ENCODE results near the gene OR7G2. TPM values are rescaled to one million over a fixed set of nuclear protein-coding genes. Genes with fewer than 3 reads are reported as not detected.

The OR7G2 gene
- total and polyA plus RNA-seq, 8 donors, result not detected

DNA sequence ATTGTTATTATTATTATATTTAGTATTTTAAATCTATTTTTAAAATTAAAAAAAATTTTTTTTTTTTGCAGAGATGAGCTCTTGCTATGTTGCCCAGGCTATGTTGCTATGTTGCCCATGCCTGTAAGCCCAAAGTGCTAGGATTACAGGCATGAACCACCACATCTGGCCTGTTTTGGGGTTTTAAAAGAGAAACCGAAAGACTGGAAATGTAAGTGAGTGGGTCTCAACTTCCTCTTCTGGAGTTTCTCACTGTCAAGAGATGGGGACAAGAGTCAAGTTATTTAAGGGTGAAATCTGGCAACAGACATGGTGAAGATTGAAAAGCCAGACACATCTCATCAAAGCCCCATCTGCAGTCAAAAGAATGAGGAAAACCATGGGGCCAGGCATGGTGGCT lies 23.7 kb upstream of the OR7G2 start:
- Histone ChIP-seq H3K9me3 (no peaks in the 10 kb centered on the region), H3K4me3 (no peak overlapping the region), H3K27ac (no peak overlapping the region), H3K27me3 (peaks cover 0 to 42% (median 5%) of the 10 kb centered on the region in 3 donors), H3K36me3 (no peaks in the 10 kb centered on the region), H3K4me1 (no peaks in the 10 kb centered on the region)
- peak in 1 of 2 donors; percentile 12 for DNase-seq
- WGBS, 5 donors, result 39 to 85% (median 71%) methylated on average over 1 of the region's 1 CpG
- intact Hi-C loops (cut with DNase I; ENCODE audit: low total_unique reads), result no loop called here
- TF ChIP-seq POLR2AphosphoS5 (IDR thresholded peaks at IDR 0.05) (no peak), POLR2A (IDR thresholded peaks at IDR 0.05) (no peak), EP300 (IDR thresholded peaks at IDR 0.05) (no peak)
- TF ChIP-seq, protein P1, sequence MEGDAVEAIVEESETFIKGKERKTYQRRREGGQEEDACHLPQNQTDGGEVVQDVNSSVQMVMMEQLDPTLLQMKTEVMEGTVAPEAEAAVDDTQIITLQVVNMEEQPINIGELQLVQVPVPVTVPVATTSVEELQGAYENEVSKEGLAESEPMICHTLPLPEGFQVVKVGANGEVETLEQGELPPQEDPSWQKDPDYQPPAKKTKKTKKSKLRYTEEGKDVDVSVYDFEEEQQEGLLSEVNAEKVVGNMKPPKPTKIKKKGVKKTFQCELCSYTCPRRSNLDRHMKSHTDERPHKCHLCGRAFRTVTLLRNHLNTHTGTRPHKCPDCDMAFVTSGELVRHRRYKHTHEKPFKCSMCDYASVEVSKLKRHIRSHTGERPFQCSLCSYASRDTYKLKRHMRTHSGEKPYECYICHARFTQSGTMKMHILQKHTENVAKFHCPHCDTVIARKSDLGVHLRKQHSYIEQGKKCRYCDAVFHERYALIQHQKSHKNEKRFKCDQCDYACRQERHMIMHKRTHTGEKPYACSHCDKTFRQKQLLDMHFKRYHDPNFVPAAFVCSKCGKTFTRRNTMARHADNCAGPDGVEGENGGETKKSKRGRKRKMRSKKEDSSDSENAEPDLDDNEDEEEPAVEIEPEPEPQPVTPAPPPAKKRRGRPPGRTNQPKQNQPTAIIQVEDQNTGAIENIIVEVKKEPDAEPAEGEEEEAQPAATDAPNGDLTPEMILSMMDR (IDR thresholded peaks at IDR 0.05), result no peak

DNA sequence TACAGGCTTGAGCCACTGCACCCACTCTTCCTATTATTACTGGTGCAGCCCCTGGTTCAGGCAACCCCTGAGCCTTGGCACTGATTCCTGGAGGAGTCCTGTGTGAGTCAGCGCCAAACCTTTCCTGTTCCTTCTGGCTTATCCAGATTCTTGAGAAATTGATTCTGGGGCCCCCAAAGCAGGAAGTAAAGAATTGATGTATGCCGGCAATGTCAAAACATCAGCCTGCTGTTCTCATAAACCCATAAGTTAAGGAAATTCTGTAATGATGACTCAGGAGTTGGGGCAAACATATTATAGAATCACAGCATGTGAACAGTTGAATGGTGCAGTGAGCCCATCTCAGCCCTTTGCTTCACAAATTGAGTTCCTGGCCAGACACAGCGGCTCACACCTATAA lies 20.9 kb upstream of the OR7G2 start:
- TF ChIP-seq EP300 (IDR thresholded peaks at IDR 0.05) (no peak), POLR2AphosphoS5 (IDR thresholded peaks at IDR 0.05) (no peak), POLR2A (IDR thresholded peaks at IDR 0.05) (no peak)
- TF ChIP-seq, protein P1 (IDR thresholded peaks at IDR 0.05), result no peak
- H3K36me3 ChIP-seq, result no peaks in the 10 kb centered on the region
- DNase-seq, result no peak
- no peak overlapping the region for H3K27ac ChIP-seq
- no peak overlapping the region for H3K4me3 ChIP-seq
- no peaks in the 10 kb centered on the region for H3K4me1 ChIP-seq
- WGBS, 5 donors, result 56 to 74% (median 60%) methylated on average over 3 of the region's 3 CpGs
- intact Hi-C loops (cut with DNase I; ENCODE audit: low total_unique reads), result no loop called here
- H3K9me3 ChIP-seq, result no peaks in the 10 kb centered on the region
- peaks cover 0 to 34% (median 0%) of the 10 kb centered on the region in 3 donors for H3K27me3 ChIP-seq

DNA sequence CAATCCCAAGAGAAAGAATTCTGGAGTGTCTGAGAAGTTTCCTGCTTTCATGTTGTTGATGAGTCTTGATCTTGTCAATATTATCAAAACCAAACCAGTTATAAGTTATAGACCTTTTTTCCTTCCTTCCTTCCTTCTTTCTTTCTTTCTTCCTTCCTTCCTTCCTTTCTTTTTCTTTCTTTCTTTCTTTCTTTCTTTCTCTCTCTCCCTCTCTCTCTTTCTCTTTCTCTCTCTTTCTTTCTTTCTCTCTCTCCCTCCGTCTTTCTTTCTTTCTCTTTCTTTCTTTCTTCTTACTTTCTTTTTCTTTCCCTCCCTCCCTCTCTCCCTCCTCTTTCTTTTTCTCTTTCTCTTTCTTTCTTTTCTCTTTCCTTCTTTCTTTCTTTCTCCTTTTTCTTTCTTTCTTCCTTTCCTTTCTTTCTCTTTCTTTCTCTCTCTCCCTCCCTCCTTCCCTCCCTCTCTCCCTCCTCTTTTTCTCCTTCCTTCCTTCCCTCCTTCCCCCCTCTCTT lies 19.7 kb upstream of the OR7G2 start, which contains the start of gene OR7G3:
Gene OR7G3, minus strand, starts transcription at position 51 of the 506 bp plus-strand sequence. Its CDS starts 0 bp downstream, at position 51.
- no peak within 1 kb of the TSS for H3K27ac ChIP-seq
- intact Hi-C loops (cut with DNase I; ENCODE audit: low total_unique reads), result no loop called here
- H3K4me1 ChIP-seq, result no peaks in the 10 kb centered on the region
- TF ChIP-seq EP300 (IDR thresholded peaks at IDR 0.05) (no peak), POLR2AphosphoS5 (IDR thresholded peaks at IDR 0.05) (no peak), POLR2A (IDR thresholded peaks at IDR 0.05) (no peak)
- TF ChIP-seq, protein P1 (IDR thresholded peaks at IDR 0.05), result no peak
- H3K9me3 ChIP-seq, result no peaks in the 10 kb centered on the region
- H3K27me3 ChIP-seq, result peaks cover 0 to 34% (median 0%) of the 10 kb centered on the region in 3 donors
- H3K4me3 ChIP-seq, result no peak within 1 kb of the TSS
- 53 to 82% (median 76%) methylated on average over 1 of the region's 1 CpG; no CpG with 5 or more reads in 1 of the 5 donors for WGBS, 5 donors
- no peaks in the 10 kb centered on the region for H3K36me3 ChIP-seq
- no peak for DNase-seq

DNA sequence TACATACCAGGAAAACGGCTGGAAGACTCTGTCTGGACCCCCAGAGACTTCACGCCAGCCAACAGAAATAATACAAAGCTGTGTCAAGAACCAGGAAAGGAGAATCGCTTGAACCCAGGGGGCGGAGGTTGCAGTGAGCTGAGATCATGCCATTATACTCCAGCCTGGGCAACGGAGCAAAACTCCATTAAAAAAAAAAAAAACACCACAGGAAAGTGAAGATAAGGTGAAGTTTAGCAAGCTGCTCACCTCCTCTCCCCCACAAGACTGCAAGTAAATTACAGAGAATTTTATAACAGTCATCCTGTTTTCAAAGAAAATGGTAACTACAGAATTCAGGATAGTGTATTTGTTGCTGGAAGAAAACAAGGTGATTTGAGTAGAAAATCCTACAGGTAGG lies 9.3 kb upstream of the OR7G2 start:
- H3K4me1 ChIP-seq, result no peaks in the 10 kb centered on the region
- no peak overlapping the region for H3K27ac ChIP-seq
- TF ChIP-seq EP300 (IDR thresholded peaks at IDR 0.05) (no peak), POLR2A (IDR thresholded peaks at IDR 0.05) (no peak), POLR2AphosphoS5 (IDR thresholded peaks at IDR 0.05) (no peak)
- TF ChIP-seq, protein P1 (IDR thresholded peaks at IDR 0.05), result no peak
- no peak overlapping the region for H3K4me3 ChIP-seq
- intact Hi-C loops (cut with DNase I; ENCODE audit: low total_unique reads), result no loop called here
- H3K36me3 ChIP-seq, result no peaks in the 10 kb centered on the region
- H3K9me3 ChIP-seq, result peaks cover 0 to 11% (median 4%) of the 10 kb centered on the region in 4 donors
- peaks cover 0 to 26% (median 4%) of the 10 kb centered on the region in 3 donors for H3K27me3 ChIP-seq
- WGBS, 5 donors, result 47 to 66% (median 52%) methylated on average over 5 of the region's 5 CpGs
- no peak for DNase-seq
